Smooth muscle cell (in vitro differentiated cells): Measurements from ENCODE around the gene OR2A2. TPM values are rescaled to one million over a fixed set of nuclear protein-coding genes. Genes with fewer than 3 reads are reported as not detected.
"Not testable (repeated sequence)": the region's sequence is repeated elsewhere in the genome, so short reads cannot be mapped to it uniquely, and the experiment has no call there.

Experiments used
- DNase-seq: peaks from one replicate; lab custom pipeline; 2025; ENCODE audit not compliant: unreplicated experiment; lab: John Stamatoyannopoulos, UW
- H2AFZ ChIP-seq: fragments of 200-600 bp; sonication (generic); 2 replicates; pipeline ENCODE4 v1.6.0; 2016; ENCODE audit warnings: antibody characterized with exemption, low read depth, mild to moderate bottlenecking
- H3F3A ChIP-seq: fragments of 200-600 bp; sonication (generic); 2 replicates; pipeline ENCODE4 v1.6.0; 2017; ENCODE audit warnings: antibody characterized with exemption, low read depth
- H3K27ac ChIP-seq: fragments of 200-600 bp; sonication (generic); 2 replicates; pipeline ENCODE4 v1.5.1; 2016; ENCODE audit warnings: low read depth, mild to moderate bottlenecking
- H3K27me3 ChIP-seq: fragments of 200-600 bp; sonication (generic); 2 replicates; pipeline ENCODE4 v1.6.1; 2016; ENCODE audit warnings: low read depth, mild to moderate bottlenecking
- H3K36me3 ChIP-seq: fragments of 200-600 bp; sonication (generic); 2 replicates; pipeline ENCODE4 v1.5.1; 2016; ENCODE audit warnings: low read depth
- H3K4me1 ChIP-seq: fragments of 200-600 bp; sonication (generic); 2 replicates; pipeline ENCODE4 v1.5.1; 2016; ENCODE audit warnings: low read depth
- H3K4me2 ChIP-seq: fragments of 200-600 bp; sonication (generic); 2 replicates; pipeline ENCODE4 v1.6.0; 2016; ENCODE audit warnings: mild to moderate bottlenecking
- H3K4me3 ChIP-seq: fragments of 200-600 bp; sonication (generic); 2 replicates; pipeline ENCODE4 v1.5.1; 2016; ENCODE audit warnings: mild to moderate bottlenecking
- H3K79me2 ChIP-seq: fragments of 200-600 bp; sonication (generic); 2 replicates; pipeline ENCODE4 v1.6.0; 2016; ENCODE audit warnings: low read depth, mild to moderate bottlenecking
- H3K9ac ChIP-seq: fragments of 200-600 bp; sonication (generic); 2 replicates; pipeline ENCODE4 v1.6.0; 2016; ENCODE audit warnings: low read depth
- H3K9me3 ChIP-seq: fragments of 200-600 bp; sonication (generic); replicated peaks from 2 replicates; pipeline ENCODE4 v1.5.1; 2016; ENCODE audit warnings: low read depth
- H4K20me1 ChIP-seq: fragments of 200-600 bp; sonication (generic); 2 replicates; pipeline ENCODE4 v1.6.0; 2016; ENCODE audit warnings: low read depth
- CTCF ChIP-seq: fragments of 200-600 bp; sonication (generic); IDR thresholded peaks from 2 replicates; pipeline ENCODE4 v1.5.1; 2017; ENCODE audit warnings: borderline replicate concordance, mild to moderate bottlenecking, antibody characterized with exemption; ENCODE audit not compliant: insufficient read depth, poor library complexity, severe bottlenecking
- WGBS: methylation state at CpG from one replicate; pipeline ENCODE4 v1.1.7; 2016; ENCODE audit warnings: low lambda C conversion rate; 5-methylcytosine and 5-hydroxymethylcytosine counted together
- polyA plus RNA-seq: library from polyadenylated mRNA; unstranded; fragments of >200 nt; fragmentation: Nextera tagmentation; extraction: Ambion mirVana; gene quantifications from 2 replicates; pipeline ENCODE4 v1.2.1, GENCODE V29; 2016
- total RNA-seq: library from RNA; depleted of rRNA; stranded (reverse); fragments of >200 nt; gene quantifications from 2 replicates; pipeline ENCODE4 v1.2.3, GENCODE V29; 2014

The OR2A2 gene
- total and polyA plus RNA-seq, 2 experiments from 2014 or later: not detected

DNA sequence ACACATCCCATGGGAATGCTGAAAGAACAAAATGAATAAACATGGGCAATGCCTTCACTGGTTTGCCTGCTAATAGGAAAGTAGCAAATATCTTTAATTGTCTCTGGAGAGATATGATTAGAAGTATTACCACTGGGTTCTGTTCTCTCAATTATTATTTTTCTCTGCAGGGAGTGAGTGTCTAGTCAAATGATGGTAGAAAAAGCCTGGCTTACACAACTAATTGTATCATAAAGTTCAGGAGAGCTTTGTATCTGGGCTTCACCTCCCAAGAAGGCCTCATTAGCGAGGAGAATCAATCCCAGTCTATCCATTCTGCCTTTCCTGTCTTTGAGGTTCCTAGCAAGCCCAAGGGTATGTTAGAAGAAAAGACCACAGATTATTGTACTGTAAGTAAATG is 13.5 kb downstream of the OR2A2 start, which contains the start of gene OR2A14:
Gene OR2A14, plus strand, starts transcription at position 301 of the 400 bp plus-strand sequence. CDS start 5,937 bp downstream, outside the sequence.
- Histone ChIP-seq H3K4me1 (no peaks in the 10 kb centered on the region), H3K27ac (no peak within 1 kb of the TSS), H3K4me3 (no peak within 1 kb of the TSS), H3K79me2 (no peaks in the 10 kb centered on the region), H4K20me1 (no peaks in the 10 kb centered on the region), H3K27me3 (no peaks in the 10 kb centered on the region), H3K4me2 (no peak within 1 kb of the TSS), H3K9ac (no peak within 1 kb of the TSS), H2AFZ (no peak within 1 kb of the TSS), H3K9me3 (no peaks in the 10 kb centered on the region), H3F3A (no peaks in the 10 kb centered on the region), H3K36me3 (no peaks in the 10 kb centered on the region)
- DNase-seq: no peak
- 96% methylated on average over 1 of the region's 1 CpG for WGBS
- no peak for TF ChIP-seq CTCF

- Histone ChIP-seq H3K9ac (no peak overlapping the region), H3F3A (no peaks in the 10 kb centered on the region), H3K9me3 (no peaks in the 10 kb centered on the region), H3K4me3 (no peak overlapping the region), H3K27ac (no peak overlapping the region), H3K79me2 (no peaks in the 10 kb centered on the region), H3K4me1 (no peaks in the 10 kb centered on the region), H3K36me3 (no peaks in the 10 kb centered on the region), H4K20me1 (no peaks in the 10 kb centered on the region), H3K27me3 (no peaks in the 10 kb centered on the region), H2AFZ (no peak overlapping the region), H3K4me2 (no peak overlapping the region)
- 35% methylated on average over 6 of the region's 6 CpGs for WGBS
- TF ChIP-seq CTCF: peak; percentile 94
- peak; percentile 49 for DNase-seq
Measured at GRCh38 chr7:144127714-144128334, 18.4 kb downstream of the OR2A2 start.

GRCh38 chr7:144129601-144130000 is 20.2 kb downstream of the OR2A2 start:
- not testable (repeated sequence) for H3K36me3 ChIP-seq, H3K79me2 ChIP-seq, H3K27me3 ChIP-seq, H2AFZ ChIP-seq, H3K4me3 ChIP-seq, H3K9me3 ChIP-seq, H3F3A ChIP-seq, H3K27ac ChIP-seq, H3K9ac ChIP-seq, DNase-seq, H3K4me2 ChIP-seq, H3K4me1 ChIP-seq, H4K20me1 ChIP-seq
- 89% methylated on average over 9 of the region's 9 CpGs for WGBS

GRCh38 chr7:144130730-144131129 is 21.3 kb downstream of the OR2A2 start:
- no peak overlapping the region for H3K4me3 ChIP-seq
- H3K27ac ChIP-seq: no peak overlapping the region
- H3K27me3 ChIP-seq: no peaks in the 10 kb centered on the region
- H3K4me1 ChIP-seq: no peaks in the 10 kb centered on the region
- no peak for DNase-seq
- WGBS: 96% methylated on average over 2 of the region's 2 CpGs
- no peaks in the 10 kb centered on the region for H3K36me3 ChIP-seq
- H3K4me2 ChIP-seq: no peak overlapping the region
- no peak overlapping the region for H3K9ac ChIP-seq
- H3K9me3 ChIP-seq: no peaks in the 10 kb centered on the region
- H2AFZ ChIP-seq: no peak overlapping the region
- TF ChIP-seq CTCF: no peak
- H3K79me2 ChIP-seq: no peaks in the 10 kb centered on the region
- H3F3A ChIP-seq: no peaks in the 10 kb centered on the region
- no peaks in the 10 kb centered on the region for H4K20me1 ChIP-seq
